NT2/D1 (cell line): Measurements from ENCODE around the gene NPAS3.

ENCODE experiments used
- SUZ12 ChIP-seq: IDR thresholded peaks from 2 replicates; pipeline ENCODE4 v1.6.1; 2011; ENCODE audit not compliant: insufficient read length, insufficient read depth; ENCODE audit errors: extremely low read depth
- YY1 ChIP-seq: IDR thresholded peaks from 2 replicates; pipeline ENCODE4 v1.6.1; 2011; ENCODE audit not compliant: insufficient read length, insufficient read depth
- ZNF274 ChIP-seq: IDR thresholded peaks from 2 replicates; pipeline ENCODE4 v1.6.1; 2011; ENCODE audit warnings: mild to moderate bottlenecking, low read depth, low read length

- TF ChIP-seq SUZ12 (no peak), ZNF274 (no peak), YY1 (no peak)
These were observed 515.4 kb downstream of the NPAS3 start for GRCh38 chr14:33454022-33454595.
